Epithelial cell of prostate (primary cell): ENCODE measurements around the gene SNAP91.
"Not testable (repeated sequence)": the region's sequence is repeated elsewhere in the genome, so short reads cannot be mapped to it uniquely, and the experiment has no call there.

Source experiments
- DNase-seq: peaks from one replicate; pipeline ENCODE4 v3.0.0-alpha.2; 2011; ENCODE audit warnings: low read depth, low spot score
- H3K27ac ChIP-seq: fragments of 450-650 bp; 2 replicates; pipeline ENCODE4 v1.5.1; 2017; ENCODE audit warnings: mild to moderate bottlenecking

SNAP91 gene

DNA sequence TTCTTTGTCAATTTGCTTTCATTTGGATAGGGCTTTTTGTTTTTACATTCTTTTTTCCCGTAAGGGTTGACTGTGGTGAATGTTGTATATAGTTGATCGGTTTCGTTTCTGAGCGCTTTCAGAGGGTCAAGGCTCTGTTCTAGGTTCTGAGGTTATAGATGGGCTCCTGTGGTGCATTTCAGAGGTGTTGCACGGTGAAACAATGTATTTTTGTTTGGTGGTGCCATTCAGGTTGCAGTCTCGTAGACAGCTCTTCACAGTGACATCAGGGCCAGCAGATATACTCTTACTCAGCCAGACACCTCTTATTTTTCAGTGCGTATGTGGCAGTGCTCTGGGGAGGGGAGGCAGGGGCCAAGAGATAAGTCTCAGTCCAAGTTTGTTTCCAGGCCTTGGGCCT lies 72.1 kb downstream of the SNAP91 start:
- DNase-seq = no peak
- H3K27ac ChIP-seq = no peak overlapping the region

GRCh38 chr6:83633609-83634008 lies 75.3 kb downstream of the SNAP91 start:
- no peak overlapping the region for H3K27ac ChIP-seq
- DNase-seq = no peak

- no peak for DNase-seq
Measured at GRCh38 chr6:83633149-83633548, 75.8 kb downstream of the SNAP91 start.

DNA sequence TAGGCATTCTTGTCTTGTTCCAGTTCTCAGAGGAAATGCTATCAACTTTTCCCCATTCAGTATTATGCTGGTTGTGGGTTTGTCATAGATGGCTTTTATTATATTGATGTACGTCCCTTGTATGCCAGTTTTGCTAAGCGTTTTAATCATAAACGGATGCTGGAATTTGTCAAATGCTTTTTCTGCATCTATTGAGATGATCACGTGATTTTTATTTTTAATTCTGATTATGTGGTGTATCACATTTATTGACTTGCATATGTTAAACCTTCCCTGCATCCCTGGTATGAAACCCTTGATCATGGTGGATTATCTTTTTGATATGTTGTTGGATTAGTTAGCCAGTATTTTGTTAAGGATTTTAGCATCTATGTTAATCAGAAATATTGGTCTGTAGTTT lies 79.0 kb downstream of the SNAP91 start:
- DNase-seq, H3K27ac ChIP-seq: not testable (repeated sequence)

More at GRCh38 chr6:83633149-83633548, 75.8 kb downstream of the SNAP91 start:
- no peak overlapping the region for H3K27ac ChIP-seq

DNA sequence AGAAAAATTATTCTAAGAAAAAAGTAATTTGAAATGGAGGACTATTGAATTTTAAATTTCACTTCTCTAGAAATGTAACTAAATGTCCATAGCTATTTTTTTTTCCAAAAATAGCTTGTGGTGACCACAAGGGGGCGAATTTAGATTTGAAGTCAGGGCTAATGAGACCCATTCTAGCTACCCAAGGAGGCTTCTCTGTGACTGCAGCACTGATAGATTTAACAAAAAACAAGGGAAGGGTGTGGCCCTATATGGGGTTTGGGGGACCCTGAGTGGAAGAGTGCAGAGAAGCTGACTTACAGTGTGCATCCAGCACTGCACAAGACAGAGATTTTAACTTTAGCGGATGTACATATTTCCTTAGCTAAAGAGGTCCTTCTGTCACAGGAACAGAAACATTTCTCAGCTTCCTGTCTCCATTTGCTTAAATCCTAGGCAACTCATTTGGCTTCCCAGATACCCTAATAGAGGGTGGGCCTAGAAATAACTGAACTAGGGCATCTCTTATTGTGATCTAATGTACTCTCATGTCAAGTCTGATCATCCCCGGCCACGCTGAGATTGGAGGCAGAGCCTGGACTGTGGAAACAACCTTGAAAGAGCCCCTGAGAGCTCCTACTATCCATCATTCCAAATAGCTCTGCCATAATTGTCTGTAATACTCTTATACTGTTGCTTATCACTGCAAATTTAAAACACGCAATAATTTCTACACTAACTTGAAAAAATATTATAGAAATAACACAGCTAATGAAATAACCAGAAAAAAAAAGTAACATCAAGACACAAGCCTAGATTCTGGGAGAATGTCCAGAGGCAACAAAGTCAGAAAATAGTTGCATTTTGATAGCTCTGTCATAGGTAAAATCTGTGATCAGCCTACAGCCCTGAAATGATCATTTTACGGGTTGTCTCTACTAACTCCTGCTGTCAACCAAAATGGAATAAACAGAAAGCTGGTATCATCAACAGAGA lies 93.6 kb downstream of the SNAP91 start:
- no peak for DNase-seq
- H3K27ac ChIP-seq = no peak overlapping the region

GRCh38 chr6:83613378-83613777 lies 95.5 kb downstream of the SNAP91 start:
- H3K27ac ChIP-seq = no peak overlapping the region

GRCh38 chr6:83609248-83609647 lies 99.7 kb downstream of the SNAP91 start:
- no peak for DNase-seq
- no peak overlapping the region for H3K27ac ChIP-seq

More at GRCh38 chr6:83613378-83613777, 95.5 kb downstream of the SNAP91 start:
- no peak for DNase-seq

GRCh38 chr6:83605517-83605916 lies 103.4 kb downstream of the SNAP91 start:
- H3K27ac ChIP-seq = no peak overlapping the region
- no peak for DNase-seq

DNA sequence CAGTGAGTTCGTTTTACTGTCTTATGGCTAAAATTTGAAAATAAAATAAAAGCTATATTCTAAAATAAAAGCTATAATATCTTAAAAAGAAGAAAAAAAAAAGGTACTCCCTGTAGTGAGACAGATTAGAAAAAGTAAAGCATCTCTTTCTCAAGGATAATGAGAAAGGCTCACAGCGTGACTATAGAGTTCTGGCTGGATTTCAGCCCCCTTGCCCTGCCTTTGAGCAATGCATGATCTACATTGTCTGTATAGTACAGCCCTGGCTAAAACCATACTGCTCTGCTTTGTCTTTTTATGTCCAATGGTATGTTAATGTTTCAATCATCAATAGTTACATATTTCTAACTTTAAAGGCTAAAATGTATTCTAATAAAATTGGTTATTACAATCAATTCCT lies 105.3 kb downstream of the SNAP91 start:
- H3K27ac ChIP-seq = no peak overlapping the region
- DNase-seq = no peak

DNA sequence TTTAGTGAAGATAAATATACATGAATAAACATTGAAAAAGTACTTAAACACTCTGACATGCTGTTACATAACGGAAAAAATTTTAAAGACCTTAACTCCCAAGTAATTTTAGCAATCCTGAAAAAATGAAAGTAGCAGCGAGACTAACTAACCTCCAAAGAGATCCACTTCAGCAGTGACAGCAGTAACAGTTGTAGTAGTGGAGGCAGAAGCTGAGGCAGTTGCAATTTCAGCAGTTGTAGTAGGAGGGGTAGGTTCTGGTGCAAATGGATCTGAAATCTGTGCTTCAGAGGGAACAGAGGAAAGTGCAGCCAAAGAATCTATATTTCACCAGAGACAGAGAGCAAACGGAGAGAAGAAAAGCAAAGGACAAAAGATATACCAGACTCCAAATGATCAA lies 107.8 kb downstream of the SNAP91 start:
- H3K27ac ChIP-seq = no peak overlapping the region
- DNase-seq = no peak

DNA sequence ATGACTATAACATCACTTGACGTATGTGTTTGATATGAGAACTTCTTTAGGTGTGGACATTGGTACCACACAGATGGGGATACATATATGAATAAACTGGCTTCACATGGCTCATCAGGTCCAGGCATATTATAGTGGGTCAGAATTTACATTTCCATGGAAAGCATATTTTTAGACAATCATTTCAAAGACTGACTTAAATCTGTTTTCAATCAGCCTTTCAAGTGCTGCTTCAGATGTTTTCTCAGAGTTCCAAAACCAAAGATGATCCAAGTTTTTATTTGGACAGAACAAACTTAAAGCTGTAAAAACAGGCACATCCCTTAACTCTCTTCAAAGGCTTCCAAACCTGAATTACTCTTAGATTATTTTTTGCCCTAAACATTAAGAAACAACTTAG lies 108.4 kb downstream of the SNAP91 start:
- H3K27ac ChIP-seq = no peak overlapping the region
- no peak for DNase-seq

- no peak for DNase-seq
- no peak overlapping the region for H3K27ac ChIP-seq
Measured at GRCh38 chr6:83597511-83597910, 111.4 kb downstream of the SNAP91 start.

GRCh38 chr6:83597051-83597450 lies 111.8 kb downstream of the SNAP91 start:
- DNase-seq = no peak
- H3K27ac ChIP-seq = no peak overlapping the region

DNA sequence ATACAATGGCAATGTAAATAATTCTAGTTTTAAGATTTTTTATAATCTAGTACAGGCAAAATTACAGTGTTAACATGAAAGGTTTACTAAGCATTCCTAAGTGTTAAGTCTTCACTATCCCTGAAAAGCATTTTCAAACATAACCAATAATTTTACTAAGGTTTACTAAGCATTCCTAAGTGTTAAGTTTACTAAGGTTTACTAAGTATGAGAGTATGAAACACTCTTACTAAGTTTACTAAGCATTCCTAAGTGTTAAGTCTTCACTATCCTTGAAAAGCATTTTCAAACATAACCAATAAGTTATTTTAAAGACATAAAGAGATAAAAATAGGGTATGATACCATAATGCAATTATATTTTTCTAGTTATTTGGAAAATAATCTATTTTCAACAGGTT lies 114.0 kb downstream of the SNAP91 start:
- no peak overlapping the region for H3K27ac ChIP-seq

GRCh38 chr6:83593395-83593785 lies 115.5 kb downstream of the SNAP91 start:
- H3K27ac ChIP-seq = no peak overlapping the region
- no peak for DNase-seq

More for the DNA sequence above, 114.0 kb downstream of the SNAP91 start:
- no peak for DNase-seq

- no peak for DNase-seq
- no peak overlapping the region for H3K27ac ChIP-seq
Measured at GRCh38 chr6:83592770-83593394, 116.0 kb downstream of the SNAP91 start.

DNA sequence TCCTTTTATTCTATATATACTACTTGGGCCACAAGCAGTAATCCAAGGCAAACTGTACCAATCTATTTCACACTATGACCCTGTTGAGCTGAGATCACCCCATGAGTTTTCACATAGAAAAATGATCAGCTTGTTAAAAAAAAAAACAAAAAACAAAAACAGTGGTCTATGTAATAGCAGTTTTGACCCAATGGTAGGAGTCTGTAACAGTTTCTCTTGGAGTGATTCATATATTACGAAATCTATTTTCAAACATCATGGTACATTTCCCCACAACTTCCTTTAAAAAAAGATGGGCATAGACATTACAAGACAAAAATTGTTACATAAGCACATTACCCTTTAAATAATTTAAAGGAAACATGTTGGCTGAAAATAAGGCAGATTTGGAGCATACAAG lies 118.5 kb downstream of the SNAP91 start:
- H3K27ac ChIP-seq = no peak overlapping the region
- no peak for DNase-seq

- no peak overlapping the region for H3K27ac ChIP-seq
- no peak for DNase-seq
Measured at GRCh38 chr6:83589076-83589475, 119.8 kb downstream of the SNAP91 start.

GRCh38 chr6:83578057-83578456 lies 130.8 kb downstream of the SNAP91 start:
- no peak for DNase-seq
- no peak overlapping the region for H3K27ac ChIP-seq

DNA sequence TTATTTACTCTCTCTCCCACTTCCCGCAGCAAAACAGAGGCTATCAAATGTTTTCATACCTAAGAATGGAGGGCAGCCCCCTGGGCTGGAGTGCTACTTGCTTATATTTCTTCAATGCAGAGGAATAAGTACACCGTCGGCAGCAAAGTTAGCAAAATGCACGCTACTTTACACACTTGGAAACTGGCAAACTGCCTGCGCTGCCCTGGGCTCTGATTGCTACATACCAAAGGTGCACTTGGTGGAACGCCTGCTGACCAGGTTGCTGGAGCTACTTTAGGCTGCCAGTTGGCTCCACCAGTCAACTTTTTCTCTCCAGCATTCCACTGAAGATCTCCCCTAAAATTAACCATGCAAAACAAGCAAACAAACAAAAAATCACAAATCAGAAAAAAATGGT lies 134.1 kb downstream of the SNAP91 start:
- no peak for DNase-seq
- H3K27ac ChIP-seq = no peak overlapping the region

DNA sequence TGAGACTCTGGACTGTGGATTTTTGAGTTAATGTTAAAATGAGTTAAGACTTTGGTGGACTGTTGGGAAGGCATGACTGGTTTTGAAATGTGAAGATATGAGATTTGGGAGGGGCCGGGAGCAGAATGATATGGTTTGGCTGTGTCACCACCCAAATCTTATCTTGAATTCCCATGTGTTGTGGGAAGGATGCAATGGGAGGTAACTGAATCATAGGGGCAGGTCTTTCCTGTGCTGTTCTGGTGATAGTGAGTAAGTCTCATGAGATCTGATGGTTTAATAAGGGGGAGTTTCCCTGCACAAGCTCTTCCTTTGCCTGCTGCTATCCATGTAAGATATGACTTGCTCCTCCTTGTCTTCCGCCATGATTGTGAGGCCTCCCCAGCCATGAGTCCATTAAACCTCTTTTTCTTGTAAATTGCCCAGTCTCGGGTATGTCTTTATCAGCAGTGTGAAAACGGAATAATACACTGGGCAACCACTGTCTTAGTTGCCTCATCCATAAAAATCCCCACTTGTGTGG lies 137.2 kb downstream of the SNAP91 start:
- not testable (repeated sequence) for DNase-seq, H3K27ac ChIP-seq
